NOMO-1 treated with dmso at 0.1 percent for 144 hours (cell line): ENCODE results near the gene BTG4.

ENCODE experiments used
- DNase-seq: peaks from one replicate; lab custom pipeline; 2025; ENCODE audit not compliant: unreplicated experiment; lab: John Stamatoyannopoulos, UW

Gene BTG4

DNA sequence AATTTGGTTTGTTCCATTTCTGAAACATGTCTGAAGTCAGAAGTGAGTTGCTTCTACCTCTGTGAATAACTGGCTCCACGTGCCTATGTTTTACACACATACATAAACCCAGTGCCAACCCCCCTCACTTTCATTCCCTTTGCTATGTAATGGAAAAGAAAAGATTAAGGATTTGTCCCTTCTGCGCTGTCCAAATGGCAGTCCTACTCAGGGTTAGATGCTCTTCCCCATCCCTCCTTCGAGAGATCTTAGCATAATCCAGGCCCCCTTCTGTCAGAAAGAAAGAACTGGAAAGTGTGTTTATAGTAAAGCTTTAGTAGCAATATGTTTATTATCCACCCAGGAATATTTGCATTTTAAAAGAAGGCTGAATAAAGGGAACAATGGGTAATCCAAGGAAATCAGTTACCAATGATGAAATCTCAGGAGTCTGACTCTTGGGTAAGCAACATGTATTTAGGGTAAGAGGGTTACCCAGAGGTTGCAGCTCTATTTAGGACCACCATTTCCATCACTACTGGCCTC lies 25.2 kb upstream of the BTG4 start:
- DNase-seq = no peak

DNA sequence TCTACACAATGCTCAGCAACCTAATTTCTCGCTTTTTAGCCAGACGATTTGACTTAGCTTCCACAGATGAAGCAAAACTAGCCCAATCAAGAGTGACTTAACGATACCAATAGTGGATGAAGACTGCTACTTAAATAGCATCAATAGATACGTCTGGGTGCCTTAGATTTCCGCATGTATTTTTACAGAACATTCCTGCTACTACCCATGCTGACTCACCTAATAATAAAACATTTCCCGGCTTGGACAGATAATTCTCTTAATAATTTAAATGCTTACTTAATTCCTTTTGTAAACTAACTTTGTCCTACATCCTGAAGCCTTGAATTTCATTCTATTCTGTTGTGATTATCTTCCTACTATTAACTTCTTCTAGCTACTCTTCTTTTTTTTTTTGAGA lies 23.1 kb upstream of the BTG4 start:
- DNase-seq = no peak

DNA sequence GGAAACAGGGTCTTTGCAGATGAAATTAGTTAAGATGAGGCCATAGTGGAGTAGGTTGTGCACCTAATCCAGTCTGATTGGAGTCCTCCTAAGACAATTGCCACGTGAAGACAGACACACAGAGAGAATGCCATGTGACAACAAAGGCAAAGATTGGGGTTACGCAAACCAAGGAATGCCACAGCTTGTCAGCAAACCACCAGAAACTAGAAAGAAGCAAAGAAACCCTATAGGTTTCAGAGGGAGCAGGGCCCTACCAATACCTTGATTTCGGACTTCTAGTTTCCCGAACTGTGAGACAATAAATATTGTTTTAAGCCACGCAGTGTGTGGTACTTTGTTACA lies 20.2 kb upstream of the BTG4 start:
- DNase-seq = no peak

DNA sequence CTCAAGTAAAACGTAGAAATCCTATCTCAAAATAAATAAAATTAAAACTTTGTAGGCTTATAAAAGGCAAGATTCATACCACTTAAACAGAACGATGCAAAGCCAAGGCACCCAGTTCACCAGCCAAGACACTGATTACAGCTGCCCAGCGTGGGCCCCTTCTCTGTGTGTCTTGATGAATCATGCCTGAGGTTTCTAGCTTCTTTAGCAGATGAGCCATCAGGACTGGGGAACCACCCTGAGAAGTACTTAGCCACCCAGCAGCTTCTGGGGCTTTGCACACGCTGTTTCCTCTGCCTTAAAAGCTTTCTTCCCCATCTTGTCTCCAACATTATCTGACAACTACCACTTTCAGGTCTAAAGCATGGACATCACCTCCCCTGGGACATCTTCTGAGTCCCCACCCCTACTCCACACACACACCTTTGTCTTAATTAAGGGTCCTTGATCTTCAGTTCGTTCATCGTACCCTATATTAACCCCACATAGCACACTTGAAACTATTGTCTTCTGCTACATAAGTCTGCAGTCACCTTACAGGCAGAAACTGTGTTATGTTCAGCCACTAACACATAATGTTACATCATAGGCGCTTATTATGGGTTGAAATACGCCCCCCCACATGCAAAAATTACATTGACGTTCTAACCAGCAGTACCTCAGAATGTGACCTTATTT lies 19.6 kb upstream of the BTG4 start:
- DNase-seq = peak; percentile 94

DNA sequence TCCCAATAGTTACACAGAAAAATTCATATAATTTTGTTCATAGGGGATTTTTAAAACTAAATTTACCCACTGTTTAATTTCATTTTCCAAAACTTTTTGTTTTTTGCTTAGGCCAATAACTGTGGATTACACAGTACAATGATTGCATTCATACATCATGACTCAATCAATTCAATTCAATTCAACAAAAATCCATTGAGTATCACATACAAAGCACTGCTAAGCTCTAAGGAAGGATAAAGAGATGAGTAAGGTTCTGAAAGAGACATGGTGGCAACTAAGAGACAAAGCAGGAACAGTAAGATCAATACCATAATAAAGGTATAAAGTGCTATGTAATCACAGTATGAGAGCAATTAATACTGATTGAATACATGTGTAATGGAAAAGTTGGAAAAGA lies 18.9 kb upstream of the BTG4 start:
- DNase-seq = no peak

DNA sequence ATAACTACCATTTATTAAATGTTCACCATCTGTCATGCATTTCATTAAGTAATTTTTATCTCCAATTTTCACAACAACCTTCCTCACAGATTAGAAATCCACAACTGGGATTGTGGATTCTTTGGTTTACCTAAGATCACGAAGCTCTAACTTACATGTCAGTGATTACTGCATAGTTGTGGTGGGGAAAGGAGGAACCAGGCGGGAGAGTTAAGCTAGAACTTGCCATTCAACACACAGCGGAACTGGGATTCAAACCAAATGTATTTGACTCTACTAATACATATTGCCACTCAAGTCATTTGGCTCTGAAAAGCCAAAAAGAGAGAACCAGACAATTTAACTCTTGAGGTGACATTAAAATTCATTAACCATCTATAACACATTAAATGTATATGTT lies 17.9 kb upstream of the BTG4 start:
- DNase-seq = peak; percentile 3

DNA sequence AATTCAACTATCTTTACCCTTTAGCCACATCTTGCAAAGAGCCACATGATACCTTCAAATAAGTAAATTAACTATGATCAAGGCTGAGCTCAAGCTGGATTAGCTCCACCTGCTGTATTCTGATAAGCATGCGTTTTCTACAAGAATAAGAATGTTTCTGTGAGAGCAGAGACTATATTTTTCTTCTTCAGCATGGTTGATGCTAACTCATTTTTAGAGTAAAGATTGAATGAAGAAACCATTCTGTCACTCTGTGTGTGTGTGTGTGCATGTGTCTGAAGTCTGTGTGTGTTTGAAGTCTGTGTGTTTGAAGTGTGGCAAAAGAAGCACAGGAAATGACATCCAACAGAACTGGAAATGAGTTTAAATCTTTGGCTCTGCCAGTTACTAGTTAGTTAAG lies 16.4 kb upstream of the BTG4 start:
- no peak for DNase-seq

DNA sequence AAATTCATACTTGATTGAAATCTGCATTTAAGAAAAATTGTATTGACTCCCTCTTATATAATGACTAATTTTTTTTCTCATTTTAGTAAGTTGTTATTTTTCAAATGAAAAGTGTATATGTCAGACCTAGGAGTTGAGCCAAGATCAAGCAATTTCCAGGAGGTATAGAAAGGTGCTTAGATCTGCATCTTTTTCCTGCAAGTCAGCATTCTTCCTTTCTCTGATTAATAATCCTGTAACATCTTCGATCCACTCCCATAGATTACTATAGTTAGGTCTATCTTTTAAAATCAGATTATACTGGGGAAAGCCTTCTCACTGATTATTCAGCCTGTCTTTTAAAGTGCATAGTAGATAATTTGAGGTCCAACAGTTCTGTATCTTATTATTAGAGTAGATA lies 15.1 kb upstream of the BTG4 start:
- no peak for DNase-seq

DNA sequence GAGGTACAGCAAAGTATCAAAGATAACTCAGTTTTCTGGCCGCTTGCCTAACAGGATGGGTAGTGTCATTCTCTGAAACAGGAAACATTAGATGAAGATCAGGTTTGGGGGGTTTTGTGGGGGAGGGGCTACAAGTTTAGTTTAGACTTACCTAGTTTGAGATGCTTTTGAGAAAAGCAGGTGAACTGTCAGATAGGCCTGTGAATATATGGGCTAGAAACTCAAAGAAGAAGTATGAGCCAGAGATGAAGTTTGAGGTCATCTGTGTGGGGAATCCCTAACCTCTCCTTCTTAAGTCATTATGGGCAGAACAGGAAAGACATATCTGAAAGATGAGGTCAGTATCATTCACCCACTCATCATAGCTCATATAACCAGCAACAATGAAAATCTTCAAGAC lies 14.3 kb upstream of the BTG4 start:
- DNase-seq = no peak

DNA sequence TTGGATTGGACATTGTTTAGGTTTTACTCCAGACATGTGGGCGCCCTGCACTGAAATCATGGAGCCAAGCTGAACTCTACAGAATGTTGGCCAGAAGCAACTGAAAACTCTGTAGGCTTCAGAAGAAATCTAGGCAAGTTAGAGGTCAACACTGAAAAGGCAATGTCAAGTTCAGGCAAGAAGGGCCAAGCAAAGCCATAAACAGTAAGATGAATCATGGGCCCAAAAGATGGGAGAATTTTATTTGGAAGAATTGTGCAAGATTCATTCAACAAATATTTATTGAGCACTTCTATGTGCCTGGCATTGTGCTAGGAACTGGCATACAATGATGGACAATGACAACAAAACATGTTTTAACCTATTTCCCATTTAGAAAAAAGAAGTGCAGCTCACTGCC lies 13.3 kb upstream of the BTG4 start:
- DNase-seq = no peak

DNA sequence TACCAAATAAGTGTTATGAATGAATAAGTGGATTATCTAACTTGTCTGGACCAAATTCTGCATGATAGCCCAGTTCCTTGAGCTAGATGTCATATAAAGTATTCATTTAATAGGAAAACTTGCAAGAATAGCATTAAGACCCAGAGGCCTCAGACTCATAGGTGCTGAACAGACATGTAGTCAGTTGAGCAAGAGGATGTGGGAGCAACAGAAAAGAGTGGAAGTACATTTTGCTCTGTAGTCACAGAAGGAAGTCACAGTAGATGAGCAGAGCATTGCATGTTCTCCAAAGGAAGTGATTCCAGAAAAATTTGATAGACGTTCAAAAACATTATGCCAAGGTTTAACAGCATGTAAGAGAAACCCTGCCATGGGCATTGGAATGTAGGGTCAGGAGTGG lies 11.9 kb upstream of the BTG4 start:
- no peak for DNase-seq

DNA sequence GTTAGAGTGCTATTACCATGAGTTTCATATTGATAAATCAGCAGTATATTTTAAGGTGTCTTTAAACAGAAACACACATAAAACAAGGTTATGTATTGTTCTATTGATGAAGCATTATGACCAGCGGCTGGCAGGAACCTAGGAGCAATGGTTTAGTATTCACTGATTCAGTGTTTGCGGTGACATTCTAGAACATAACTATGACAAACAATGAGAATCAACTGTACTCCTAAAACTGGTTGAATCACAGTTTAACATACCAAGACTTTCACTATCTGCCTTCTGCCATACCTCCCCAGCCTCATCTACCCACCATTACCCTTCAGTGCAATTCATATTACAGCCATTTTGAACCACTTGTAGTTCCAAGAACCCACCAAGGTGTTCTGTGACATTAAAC lies 11.2 kb upstream of the BTG4 start:
- DNase-seq = no peak

DNA sequence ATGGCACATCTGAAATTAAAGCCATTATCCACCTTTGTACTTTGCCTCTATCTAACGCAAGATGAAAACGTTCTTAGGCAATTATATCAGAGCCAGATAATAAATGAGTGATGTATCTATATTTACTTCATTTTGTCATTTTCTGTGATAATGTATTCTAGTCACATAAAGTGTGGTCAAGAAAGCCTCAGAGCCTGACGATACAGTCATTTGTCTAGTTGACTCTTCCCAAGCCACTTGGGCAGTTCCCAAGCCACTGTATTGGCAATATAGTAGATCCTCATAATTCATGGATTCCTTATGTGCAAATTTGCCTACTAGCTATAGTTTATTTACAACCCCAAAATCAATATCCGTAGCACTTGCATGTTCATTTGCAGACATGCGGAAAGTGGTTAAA lies 10.2 kb upstream of the BTG4 start:
- DNase-seq = no peak

DNA sequence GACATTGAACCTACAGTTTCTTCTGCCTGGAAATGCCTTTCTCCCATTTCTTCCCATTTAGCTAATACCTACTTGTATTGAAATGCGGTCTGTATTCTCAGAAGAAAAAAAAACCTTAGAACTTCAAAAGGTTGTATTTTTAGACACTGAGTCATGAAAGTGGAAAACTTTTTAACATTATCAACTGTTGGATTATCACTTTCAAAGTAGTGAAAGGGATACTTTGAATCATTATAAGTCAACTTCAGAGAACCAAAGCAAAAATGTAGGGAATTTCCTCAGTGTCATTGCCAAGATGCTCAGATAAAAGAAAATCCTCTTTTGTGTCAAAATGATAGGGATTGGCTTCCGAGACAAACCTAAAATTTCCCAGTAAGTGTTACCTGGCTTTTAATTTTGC lies 8.9 kb upstream of the BTG4 start:
- no peak for DNase-seq

DNA sequence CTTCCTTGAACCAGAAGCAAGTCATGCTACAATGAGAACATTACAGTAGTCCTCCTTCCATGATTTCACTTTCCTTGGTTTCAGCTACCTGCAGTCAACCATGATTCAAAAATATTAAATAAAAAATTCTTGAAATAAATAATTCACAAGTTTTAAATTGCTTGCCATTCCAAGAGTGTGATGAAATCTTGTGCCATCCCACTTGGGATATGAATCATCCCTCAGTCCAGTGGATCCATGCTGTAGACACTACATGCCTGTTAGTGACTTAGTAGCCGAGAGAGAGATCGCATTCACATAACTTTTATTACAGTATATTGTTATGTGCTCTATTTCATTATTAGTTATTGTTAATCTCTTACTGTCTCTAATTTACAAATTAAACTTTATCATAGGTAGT lies 8.4 kb upstream of the BTG4 start:
- DNase-seq = no peak

DNA sequence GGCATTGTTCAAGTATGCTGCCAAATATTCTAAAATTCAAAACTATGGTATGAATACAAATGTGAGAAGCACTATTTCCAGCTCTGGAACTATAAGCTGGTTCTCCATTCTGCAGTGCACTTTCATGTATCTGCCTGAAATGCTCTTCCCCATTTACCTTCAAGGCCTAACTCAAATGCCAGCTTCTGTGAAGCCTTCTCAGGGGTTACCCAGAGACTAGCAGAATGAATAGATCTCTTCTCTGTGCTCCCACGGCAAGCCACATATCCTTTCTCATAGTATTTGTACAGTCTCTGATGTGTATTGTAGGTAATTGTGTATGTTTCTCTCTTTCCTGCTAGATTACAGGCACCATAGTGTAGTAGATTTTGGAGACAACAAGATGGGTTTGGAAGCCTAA lies 6.5 kb upstream of the BTG4 start:
- no peak for DNase-seq

DNA sequence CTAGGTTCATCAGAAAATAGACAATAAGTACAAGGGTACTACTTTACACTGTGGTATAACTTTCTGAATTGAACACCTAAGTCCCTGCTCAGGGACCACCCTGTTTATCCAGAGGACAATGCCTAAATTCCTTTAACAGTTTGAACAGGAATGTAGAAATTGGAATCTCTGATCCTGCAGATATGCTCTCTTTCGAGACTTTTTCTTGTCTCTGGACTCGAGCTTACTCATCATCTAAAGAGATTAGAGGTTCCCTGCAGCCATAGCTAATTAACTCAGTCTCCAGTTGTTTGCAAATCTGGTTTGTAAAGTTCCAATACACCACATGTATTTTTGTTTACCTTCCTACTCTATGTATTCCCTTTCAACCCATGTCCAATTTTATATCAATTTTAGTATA lies 3.4 kb upstream of the BTG4 start:
- no peak for DNase-seq

DNA sequence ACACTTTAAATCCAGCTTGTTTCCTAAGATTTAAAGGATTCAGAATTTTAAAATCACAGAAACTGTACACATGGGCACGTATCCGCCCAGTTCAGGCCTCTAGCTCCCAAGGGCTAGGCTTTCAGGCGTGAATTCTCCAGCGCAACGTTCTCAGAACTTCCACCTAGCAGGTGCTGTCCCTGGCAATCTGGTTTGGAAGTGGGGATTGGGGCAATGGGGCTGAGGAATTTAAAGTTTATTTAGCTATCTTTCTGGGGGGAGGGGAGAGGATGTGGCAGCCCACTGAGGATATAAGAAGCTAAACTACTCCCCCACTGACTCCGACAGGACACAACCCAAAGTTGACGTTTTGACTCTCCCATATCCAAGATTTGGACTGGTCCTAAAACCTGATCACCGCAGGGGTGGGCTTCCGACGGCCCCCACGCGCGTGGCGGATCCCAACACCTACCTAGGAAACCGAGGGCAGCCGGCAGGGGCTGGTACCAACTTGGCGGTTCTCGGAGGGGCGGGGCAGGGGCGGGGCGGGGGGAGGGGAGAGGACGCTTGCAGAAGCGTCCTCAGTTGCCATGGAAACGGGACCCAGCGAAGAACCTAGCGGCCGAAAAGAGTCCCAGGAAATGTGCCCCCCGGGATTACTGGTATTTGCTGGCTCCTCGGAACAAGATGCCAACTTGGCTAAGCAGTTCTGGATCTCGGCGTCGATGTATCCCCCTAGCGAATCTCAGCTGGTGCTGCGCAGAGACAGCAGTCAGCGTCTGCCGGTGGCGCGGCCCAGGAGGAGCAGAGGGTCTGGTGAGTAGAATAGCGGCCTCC lies 2.2 kb upstream of the BTG4 start, which contains the start of gene HOATZ:
TSS of gene HOATZ (plus strand) at position 563 of the 816 bp plus-strand sequence. CDS start at position 570, 7 bp downstream.
- DNase-seq = no peak

DNA sequence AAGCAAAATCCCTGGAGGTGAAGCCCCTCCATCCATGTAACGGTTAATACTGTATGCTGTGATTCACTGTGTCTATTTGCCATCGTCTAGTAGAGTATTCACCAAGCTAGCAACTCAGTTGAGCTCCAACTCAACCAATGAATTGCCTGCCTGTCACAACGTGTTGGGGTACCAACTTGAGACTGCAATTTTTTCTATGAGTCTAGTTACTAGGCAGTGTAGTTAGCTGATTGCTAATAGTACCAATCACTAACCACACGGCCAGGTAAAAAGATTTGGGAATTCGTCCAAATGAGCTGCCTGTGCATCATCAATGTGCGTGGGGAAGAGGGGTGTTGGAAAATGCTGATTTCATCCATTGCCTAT lies 1.0 kb upstream of the BTG4 start:
- no peak for DNase-seq

DNA sequence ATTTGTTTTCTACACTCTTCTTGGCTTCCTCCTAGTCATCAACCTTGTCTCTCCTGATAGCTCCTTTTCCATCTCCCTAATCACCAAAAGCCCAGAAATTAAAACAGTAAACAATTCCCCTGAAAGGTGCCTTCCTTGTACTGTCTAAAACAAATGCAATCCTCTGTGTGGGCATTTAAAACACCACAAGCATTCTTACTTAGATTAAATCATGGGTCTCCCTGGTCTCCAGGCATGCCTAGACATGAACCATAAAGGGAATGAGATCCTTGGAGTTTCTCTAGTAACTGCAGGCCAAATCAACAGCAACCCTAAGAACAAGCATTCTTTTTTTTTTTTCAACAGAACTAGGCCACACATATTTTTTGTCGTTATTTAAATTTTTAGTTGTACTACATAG lies 1.9 kb downstream of the BTG4 start:
- DNase-seq = no peak

DNA sequence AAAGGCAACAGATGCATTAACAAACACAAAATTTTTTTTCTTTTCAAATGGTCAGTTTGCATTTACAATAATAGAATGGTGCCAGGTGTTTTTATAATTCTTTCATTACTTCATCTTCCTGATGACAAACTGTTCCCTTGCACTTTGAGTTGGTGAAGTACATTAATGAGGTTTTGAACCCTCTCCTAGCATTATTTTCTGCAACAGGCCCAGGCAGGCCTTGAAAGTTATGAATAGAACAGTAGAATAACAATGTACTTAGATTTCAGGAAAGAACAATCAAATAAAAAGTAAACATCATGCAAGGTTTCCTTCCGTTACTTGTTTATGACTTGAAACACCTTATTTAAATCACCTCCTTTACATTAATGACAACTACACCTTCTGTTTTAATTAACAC lies 9.6 kb downstream of the BTG4 start:
- DNase-seq = no peak

DNA sequence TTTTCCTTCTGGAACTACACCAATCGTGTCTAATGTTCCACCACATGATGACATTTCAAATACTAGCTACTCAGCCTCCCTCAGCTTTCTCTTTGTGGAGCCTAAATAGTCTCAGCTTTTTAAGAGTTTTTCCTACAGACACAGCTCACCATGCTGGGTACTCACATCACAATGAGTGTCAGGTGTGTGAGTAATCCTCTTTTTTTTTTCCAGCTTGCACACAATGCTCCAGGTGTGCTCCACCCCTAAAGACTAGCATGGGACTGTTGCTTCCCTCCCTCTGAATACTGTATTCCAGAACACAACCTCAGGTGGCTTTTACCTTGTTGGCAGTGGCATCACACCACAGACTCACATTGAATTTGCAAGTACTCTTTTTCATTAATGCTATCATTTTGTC lies 11.7 kb downstream of the BTG4 start:
- DNase-seq = no peak

DNA sequence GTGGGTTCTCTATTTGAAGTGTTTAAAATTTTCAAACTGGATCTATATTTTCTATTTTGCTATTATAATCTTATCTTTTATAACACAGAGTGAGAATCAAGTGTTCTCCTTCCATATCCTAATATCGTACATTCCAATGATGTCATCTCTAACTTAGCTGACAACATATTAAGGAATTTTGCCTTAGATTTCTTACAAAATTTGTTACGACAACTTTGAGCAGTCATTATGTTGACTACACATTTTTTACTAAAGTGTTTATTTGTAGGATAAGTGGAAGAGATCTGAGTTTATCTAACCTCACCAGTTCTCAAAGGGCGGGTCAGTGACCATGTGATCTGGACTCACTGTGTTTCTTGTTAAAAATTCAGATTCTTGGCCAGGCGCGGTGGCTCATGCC lies 12.7 kb downstream of the BTG4 start:
- DNase-seq = no peak
